GM15510 (cell line): ENCODE results near the gene USP12.

Experiments
- POLR2A ChIP-seq: IDR thresholded peaks from 3 replicates; pipeline ENCODE4 v1.6.1; 2011; ENCODE audit warnings: borderline replicate concordance; ENCODE audit not compliant: insufficient read length; ENCODE audit errors: extremely low read depth

The USP12 gene

GRCh38 chr13:27168906-27169657, 2.5 kb downstream of the USP12 start:
- no peak for TF ChIP-seq POLR2A

DNA sequence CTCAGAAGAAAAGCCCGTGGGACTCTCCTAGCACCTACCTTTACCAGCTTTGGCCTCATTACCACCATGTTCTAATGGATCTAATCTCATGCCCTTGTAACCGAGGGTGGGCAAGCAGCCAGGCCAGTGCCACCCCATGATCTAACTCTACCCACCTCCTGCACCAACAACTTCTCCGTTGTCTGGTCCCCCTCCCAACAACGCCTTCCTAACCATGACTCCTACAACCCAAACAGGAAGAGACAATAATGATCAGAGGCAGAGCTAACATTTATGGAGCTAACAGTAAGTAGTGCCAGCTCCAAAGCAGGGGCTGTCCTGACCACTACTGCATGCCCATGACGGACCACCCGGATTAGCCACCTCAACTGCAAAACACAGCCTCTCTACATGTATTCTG, 3.5 kb downstream of the USP12 start:
- no peak for TF ChIP-seq POLR2A

DNA sequence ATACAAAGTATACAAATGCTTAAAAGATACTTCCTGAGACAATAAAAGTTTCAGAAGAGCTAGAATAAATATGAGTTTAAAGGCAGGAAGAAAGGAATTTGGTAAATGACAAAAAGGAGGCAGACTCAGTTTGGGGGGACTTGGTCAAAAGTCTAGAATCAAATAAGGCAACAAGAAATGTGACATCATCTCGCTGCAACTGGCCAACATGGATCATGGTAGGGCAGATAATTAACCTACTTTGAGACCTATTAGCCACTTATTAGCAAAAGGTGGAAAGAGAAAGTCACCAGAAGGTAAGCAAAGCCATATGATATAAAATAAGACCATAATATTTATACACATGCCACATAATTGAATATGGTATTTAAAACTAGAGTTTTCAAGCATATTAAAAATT, 5.3 kb downstream of the USP12 start:
- TF ChIP-seq POLR2A: no peak

DNA sequence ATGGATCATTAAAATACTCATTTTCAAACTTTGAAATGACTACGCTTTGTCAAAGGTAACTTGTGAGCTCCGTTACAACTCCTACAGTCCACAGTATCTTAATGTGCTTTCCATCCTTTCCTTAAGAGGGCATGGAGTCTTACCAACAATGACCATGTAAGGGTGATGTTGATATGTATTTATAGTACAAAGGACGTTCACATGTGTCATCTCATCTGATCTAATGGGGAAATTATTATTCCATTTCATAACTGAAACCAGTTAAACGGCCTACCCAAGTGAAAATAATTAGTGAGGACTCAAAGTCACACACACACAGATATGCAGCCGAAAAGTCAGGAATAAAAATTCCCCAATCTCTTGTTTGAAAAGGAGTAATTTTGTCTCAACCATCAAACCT, 9.6 kb downstream of the USP12 start:
- TF ChIP-seq POLR2A: no peak

- no peak for TF ChIP-seq POLR2A
These were observed 10.2 kb downstream of the USP12 start for GRCh38 chr13:27161423-27161822.

DNA sequence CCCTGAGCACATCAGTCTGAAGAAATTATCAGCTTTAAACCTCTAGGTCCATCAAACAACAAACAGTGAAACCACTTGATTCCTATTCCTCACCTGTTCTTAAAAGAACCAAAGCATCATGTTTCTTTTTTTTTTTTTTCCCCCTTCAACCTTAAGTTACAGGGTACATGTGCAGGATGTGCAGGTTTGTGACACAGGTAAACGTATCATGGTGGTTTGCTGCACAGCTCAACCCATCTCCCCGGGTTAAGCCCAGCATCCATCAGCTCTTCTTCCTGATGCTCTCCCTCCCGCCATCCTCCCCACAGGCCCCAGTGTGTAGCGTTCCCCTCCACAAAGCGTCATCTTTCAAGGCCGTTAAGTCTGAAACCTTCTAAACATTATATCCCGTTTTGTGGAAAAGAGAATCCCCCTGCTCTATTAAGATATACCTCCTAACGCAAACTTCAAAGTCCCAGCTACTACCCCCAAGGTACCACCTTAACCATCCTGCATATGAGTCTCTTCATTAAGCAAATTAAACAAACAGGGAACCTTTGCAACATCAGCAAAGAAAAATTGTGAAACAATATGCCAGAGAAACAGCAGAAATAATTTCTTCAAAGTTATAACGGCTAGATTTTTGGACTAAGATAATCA, 10.8 kb downstream of the USP12 start:
- TF ChIP-seq POLR2A: no peak

DNA sequence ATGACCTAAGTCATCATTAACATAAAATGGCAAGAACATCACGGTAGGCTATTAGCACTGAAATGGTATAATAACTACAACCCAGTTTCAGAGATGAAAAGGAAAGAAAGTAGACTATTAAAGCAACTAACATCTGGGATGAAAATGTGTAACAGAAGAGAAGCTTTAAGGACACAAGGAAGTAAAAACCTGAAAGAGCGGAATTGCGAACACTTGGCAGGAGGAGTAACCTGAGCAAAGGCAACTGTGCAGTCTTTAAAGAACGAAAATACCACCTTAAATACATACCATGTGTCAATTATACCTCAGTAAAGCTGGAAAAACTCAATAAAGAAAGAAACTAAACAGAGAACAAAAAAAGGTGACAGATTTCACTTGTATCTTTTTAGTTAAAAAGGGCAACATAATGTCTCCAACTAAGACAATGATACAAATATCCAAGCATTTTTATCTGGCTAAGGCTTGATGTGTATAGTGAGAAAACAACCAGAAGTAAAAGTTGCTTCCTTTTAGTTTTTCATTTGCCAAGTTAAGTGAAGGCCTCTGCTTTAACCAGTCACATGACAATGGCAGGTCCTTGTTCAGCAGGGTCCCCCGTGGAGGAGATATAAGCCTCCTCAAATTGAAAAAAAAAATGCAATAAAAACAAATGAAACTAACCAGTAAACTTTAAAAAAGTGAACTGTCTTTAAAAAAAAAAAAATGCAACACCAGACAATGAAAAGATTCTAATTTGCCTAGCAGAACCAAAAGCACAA, 11.6 kb downstream of the USP12 start:
- TF ChIP-seq POLR2A: no peak

- TF ChIP-seq POLR2A: no peak
These were observed 13.3 kb downstream of the USP12 start for GRCh38 chr13:27158335-27158734.

DNA sequence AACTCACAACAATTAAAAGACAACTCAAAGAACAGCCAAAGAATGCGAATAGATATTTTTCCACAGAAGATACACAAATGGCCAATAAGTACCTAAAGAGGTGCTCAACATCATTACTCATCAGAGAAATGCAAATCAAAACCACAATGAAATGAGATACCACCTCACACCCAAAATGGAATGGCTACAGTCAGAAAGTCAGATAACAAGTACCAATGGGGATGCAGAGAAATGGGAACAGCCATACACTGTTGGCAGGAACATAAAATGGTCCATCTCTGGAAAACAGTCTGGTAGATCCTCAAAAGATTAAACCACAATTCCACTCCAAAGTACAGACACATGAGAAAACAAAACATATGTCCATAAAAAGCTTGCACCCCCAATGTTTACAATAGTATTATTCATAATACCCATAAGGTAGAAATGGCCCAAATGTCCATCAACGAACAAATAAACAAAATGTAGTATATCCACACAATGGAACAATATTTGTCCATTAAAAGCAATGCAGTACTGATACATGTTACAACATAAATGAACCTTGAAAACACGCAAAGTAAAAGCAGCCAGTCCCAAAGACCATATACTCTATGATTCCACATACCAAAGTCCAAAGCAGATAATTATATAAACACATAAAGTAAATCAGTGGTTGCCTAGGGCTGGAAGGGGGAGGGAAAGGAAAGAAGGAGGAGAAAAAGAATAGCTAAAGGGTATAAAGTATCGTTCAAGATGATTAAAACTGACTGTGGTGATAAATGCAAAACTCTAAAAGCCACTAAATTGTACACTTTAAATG, 19.6 kb downstream of the USP12 start:
- no peak for TF ChIP-seq POLR2A

GRCh38 chr13:27149702-27150101, 21.9 kb downstream of the USP12 start:
- no peak for TF ChIP-seq POLR2A

DNA sequence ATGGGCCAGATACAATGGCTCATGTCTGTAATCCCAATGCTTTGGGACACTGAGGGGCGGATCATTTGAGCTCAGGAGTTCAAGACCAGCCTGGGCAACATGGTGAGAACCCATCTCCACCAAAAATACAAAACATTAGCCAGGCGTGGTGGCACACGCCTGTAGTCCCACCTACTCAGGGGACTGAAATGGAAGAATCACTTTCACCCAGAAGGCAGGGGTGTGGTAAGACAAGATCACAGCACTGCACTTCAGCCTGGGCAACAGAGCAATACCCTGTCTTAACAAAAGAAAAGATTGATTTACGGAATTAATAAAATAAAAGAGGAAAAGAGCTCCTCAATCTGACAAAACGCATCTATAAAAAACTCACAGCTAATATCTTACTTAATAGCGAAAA, 22.7 kb downstream of the USP12 start:
- no peak for TF ChIP-seq POLR2A

GRCh38 chr13:27147530-27148170, 24.0 kb downstream of the USP12 start:
- no peak for TF ChIP-seq POLR2A

- TF ChIP-seq POLR2A: no peak
These were observed 29.9 kb downstream of the USP12 start for GRCh38 chr13:27141746-27142145.

GRCh38 chr13:27140060-27140459, 31.6 kb downstream of the USP12 start:
- TF ChIP-seq POLR2A: no peak
